ENCODE data around the gene HIRA. TPM values are rescaled to one million over a fixed set of nuclear protein-coding genes. Genes with fewer than 3 reads are reported as not detected.

The HIRA gene
- polyA plus RNA-seq, 1 donor from 2014 or later, result 38.1 TPM

DNA sequence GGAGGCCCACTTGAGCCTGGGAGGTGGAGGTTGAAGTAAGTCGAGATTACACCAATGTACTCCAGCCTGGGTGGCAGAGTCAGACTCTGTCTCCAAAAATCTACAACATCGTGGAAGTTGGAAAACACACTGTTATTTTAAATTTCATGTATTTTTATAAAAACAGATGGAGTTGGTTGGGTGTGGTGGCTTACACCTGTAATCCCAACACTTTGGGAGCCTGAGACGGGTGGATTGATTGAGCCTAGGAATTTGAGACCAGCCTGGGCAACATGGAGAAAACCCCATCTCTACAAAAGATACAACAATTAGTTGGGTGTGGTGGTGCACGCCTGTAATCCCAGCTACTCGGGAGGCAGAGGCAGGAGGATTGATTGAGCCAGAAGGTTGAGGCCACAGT is 88.1 kb downstream of the HIRA start:
- H2AFZ ChIP-seq (ENCODE audit: low read depth, low read length), result no peak overlapping the region
- H3K9me3 ChIP-seq (ENCODE audit: low read length), result no peaks in the 10 kb centered on the region
- H3K9me2 ChIP-seq (ENCODE audit: insufficient read depth, low read length), result no peaks in the 10 kb centered on the region
- no peak overlapping the region for H3K27ac ChIP-seq (ENCODE audit: low read length)
- H3K4me3 ChIP-seq (ENCODE audit: low read length), result no peak overlapping the region
- H3K27me3 ChIP-seq (ENCODE audit: insufficient read depth, low read depth, low read length), result no peaks in the 10 kb centered on the region
- H3K9ac ChIP-seq (ENCODE audit: low read length), result no peak overlapping the region
- no peak overlapping the region for H3K4me2 ChIP-seq (ENCODE audit: low read length)
- TF ChIP-seq EP300 (conservative IDR thresholded peaks at IDR 0.05; ENCODE audit: poor library complexity, severe bottlenecking) (no peak), SMC3 (conservative IDR thresholded peaks at IDR 0.05; ENCODE audit: poor library complexity) (no peak), EZH2 (IDR thresholded peaks at IDR 0.05; ENCODE audit: borderline replicate concordance, insufficient read depth, low read length, poor library complexity, severe bottlenecking) (no peak), TAF1 (IDR thresholded peaks at IDR 0.05; ENCODE audit: low read depth) (no peak), MXI1 (conservative IDR thresholded peaks at IDR 0.05; ENCODE audit: poor library complexity, severe bottlenecking) (no peak), POLR2AphosphoS5 (IDR thresholded peaks at IDR 0.05) (no peak), RAD21 (conservative IDR thresholded peaks at IDR 0.05) (no peak)
- TF ChIP-seq, protein P1, sequence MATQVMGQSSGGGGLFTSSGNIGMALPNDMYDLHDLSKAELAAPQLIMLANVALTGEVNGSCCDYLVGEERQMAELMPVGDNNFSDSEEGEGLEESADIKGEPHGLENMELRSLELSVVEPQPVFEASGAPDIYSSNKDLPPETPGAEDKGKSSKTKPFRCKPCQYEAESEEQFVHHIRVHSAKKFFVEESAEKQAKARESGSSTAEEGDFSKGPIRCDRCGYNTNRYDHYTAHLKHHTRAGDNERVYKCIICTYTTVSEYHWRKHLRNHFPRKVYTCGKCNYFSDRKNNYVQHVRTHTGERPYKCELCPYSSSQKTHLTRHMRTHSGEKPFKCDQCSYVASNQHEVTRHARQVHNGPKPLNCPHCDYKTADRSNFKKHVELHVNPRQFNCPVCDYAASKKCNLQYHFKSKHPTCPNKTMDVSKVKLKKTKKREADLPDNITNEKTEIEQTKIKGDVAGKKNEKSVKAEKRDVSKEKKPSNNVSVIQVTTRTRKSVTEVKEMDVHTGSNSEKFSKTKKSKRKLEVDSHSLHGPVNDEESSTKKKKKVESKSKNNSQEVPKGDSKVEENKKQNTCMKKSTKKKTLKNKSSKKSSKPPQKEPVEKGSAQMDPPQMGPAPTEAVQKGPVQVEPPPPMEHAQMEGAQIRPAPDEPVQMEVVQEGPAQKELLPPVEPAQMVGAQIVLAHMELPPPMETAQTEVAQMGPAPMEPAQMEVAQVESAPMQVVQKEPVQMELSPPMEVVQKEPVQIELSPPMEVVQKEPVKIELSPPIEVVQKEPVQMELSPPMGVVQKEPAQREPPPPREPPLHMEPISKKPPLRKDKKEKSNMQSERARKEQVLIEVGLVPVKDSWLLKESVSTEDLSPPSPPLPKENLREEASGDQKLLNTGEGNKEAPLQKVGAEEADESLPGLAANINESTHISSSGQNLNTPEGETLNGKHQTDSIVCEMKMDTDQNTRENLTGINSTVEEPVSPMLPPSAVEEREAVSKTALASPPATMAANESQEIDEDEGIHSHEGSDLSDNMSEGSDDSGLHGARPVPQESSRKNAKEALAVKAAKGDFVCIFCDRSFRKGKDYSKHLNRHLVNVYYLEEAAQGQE (IDR thresholded peaks at IDR 0.05; ENCODE audit: borderline replicate concordance), result no peak
- TF ChIP-seq, protein P2, sequence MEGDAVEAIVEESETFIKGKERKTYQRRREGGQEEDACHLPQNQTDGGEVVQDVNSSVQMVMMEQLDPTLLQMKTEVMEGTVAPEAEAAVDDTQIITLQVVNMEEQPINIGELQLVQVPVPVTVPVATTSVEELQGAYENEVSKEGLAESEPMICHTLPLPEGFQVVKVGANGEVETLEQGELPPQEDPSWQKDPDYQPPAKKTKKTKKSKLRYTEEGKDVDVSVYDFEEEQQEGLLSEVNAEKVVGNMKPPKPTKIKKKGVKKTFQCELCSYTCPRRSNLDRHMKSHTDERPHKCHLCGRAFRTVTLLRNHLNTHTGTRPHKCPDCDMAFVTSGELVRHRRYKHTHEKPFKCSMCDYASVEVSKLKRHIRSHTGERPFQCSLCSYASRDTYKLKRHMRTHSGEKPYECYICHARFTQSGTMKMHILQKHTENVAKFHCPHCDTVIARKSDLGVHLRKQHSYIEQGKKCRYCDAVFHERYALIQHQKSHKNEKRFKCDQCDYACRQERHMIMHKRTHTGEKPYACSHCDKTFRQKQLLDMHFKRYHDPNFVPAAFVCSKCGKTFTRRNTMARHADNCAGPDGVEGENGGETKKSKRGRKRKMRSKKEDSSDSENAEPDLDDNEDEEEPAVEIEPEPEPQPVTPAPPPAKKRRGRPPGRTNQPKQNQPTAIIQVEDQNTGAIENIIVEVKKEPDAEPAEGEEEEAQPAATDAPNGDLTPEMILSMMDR (IDR thresholded peaks at IDR 0.05; ENCODE audit: poor library complexity, severe bottlenecking), result no peak
- no peaks in the 10 kb centered on the region for H3F3A ChIP-seq (ENCODE audit: insufficient read depth, low read length, poor library complexity, severe bottlenecking)
- no peaks in the 10 kb centered on the region for H3K36me3 ChIP-seq (ENCODE audit: insufficient read depth, low read length)
- no peaks in the 10 kb centered on the region for H4K20me1 ChIP-seq (ENCODE audit: insufficient read depth)
- no peaks in the 10 kb centered on the region for H3K79me2 ChIP-seq (replicated peaks; ENCODE audit: insufficient read depth, low read length)

DNA sequence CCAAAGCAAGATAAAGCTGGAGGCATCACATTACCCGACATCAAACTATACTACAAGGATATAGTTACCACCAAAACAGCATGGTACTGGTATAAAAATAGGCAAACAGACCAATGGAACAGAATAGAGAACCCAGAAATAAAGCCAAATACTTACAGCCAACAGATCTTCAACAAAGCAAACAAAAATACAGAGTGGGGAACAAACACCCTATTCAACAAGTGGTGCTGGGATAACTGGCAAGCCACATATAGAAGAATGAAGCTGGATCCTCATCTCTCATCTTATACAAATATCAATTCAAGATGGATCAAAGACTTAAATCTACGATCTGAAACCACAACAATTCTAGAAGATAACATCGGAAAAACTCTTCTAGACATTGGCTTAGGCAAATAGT is 90.0 kb downstream of the HIRA start:
- H3K27ac ChIP-seq (ENCODE audit: low read length), result no peak overlapping the region
- no peak overlapping the region for H3K4me3 ChIP-seq (ENCODE audit: low read length)
- H3F3A ChIP-seq (ENCODE audit: insufficient read depth, low read length, poor library complexity, severe bottlenecking), result no peaks in the 10 kb centered on the region
- H2AFZ ChIP-seq (ENCODE audit: low read depth, low read length), result no peak overlapping the region
- H3K4me2 ChIP-seq (ENCODE audit: low read length), result no peak overlapping the region
- TF ChIP-seq EP300 (conservative IDR thresholded peaks at IDR 0.05; ENCODE audit: poor library complexity, severe bottlenecking) (no peak), MXI1 (conservative IDR thresholded peaks at IDR 0.05; ENCODE audit: poor library complexity, severe bottlenecking) (no peak), EZH2 (IDR thresholded peaks at IDR 0.05; ENCODE audit: borderline replicate concordance, insufficient read depth, low read length, poor library complexity, severe bottlenecking) (no peak), SMC3 (conservative IDR thresholded peaks at IDR 0.05; ENCODE audit: poor library complexity) (no peak), TAF1 (IDR thresholded peaks at IDR 0.05; ENCODE audit: low read depth) (no peak), POLR2AphosphoS5 (IDR thresholded peaks at IDR 0.05) (no peak), RAD21 (conservative IDR thresholded peaks at IDR 0.05) (no peak)
- TF ChIP-seq, protein P2 (IDR thresholded peaks at IDR 0.05; ENCODE audit: poor library complexity, severe bottlenecking), result no peak
- TF ChIP-seq, protein P1 (IDR thresholded peaks at IDR 0.05; ENCODE audit: borderline replicate concordance), result no peak
- peaks cover 4% of the 10 kb centered on the region for H3K36me3 ChIP-seq (ENCODE audit: insufficient read depth, low read length)
- no peaks in the 10 kb centered on the region for H3K79me2 ChIP-seq (replicated peaks; ENCODE audit: insufficient read depth, low read length)
- H3K9me3 ChIP-seq (ENCODE audit: low read length), result peaks cover 3% of the 10 kb centered on the region
- H3K27me3 ChIP-seq (ENCODE audit: insufficient read depth, low read depth, low read length), result no peaks in the 10 kb centered on the region
- no peak overlapping the region for H3K9ac ChIP-seq (ENCODE audit: low read length)
- H3K9me2 ChIP-seq (ENCODE audit: insufficient read depth, low read length), result no peaks in the 10 kb centered on the region
- no peaks in the 10 kb centered on the region for H4K20me1 ChIP-seq (ENCODE audit: insufficient read depth)

Data from neural cell (in vitro differentiated cells).